Measurements from ENCODE around the gene PSENEN.
"Not testable (repeated sequence)": the region's sequence is repeated elsewhere in the genome, so short reads cannot be mapped to it uniquely, and the experiment has no call there.

The PSENEN gene

GRCh38 chr19:35717665-35718344 is 27.6 kb upstream of the PSENEN start, which contains the start of gene KMT2B:
TSS of gene KMT2B (plus strand) at chr19:35718003. CDS start at chr19:35718019, 16 bp downstream.
- Histone ChIP-seq H3K4me1 (peaks cover 40% of the 10 kb centered on the region), H3K9ac (peak within 1 kb of the TSS; percentile 95), H3K9me3 (no peaks in the 10 kb centered on the region), H4K20me1 (peaks cover 47% of the 10 kb centered on the region), H3K4me2 (peak within 1 kb of the TSS; percentile 97), H3K27me3 (0 out of 2 replicates have a peak, but pooled peaks cover 3% of the 10 kb centered on the region), H3K27ac (peak within 1 kb of the TSS; percentile 95), H3K4me3 (peak within 1 kb of the TSS; percentile 76), H3K36me3 (peaks cover 34% of the 10 kb centered on the region)
- TF ChIP-seq Cebpa-rat (IDR thresholded peaks at IDR 0.05), result no peak

- Histone ChIP-seq H3K36me3 (peaks cover 41% of the 10 kb centered on the region), H4K20me1 (peaks cover 54% of the 10 kb centered on the region), H3K4me2 (peak overlapping the region; percentile 89), H3K27me3 (0 out of 2 replicates have a peak, but pooled peaks cover 3% of the 10 kb centered on the region), H3K27ac (peak overlapping the region; percentile 95), H3K9me3 (no peaks in the 10 kb centered on the region), H3K9ac (peak overlapping the region; percentile 95), H3K4me3 (peak overlapping the region; percentile 76), H3K4me1 (peaks cover 33% of the 10 kb centered on the region)
- no peak for TF ChIP-seq Cebpa-rat (IDR thresholded peaks at IDR 0.05)
Observed at GRCh38 chr19:35718345-35719041, 27.0 kb upstream of the PSENEN start.

- Histone ChIP-seq H3K36me3 (peaks cover 52% of the 10 kb centered on the region), H3K4me3 (peak overlapping the region; percentile 76), H4K20me1 (peaks cover 62% of the 10 kb centered on the region), H3K27ac (peak overlapping the region; percentile 95; the same call in 1 of the 2 replicates), H3K9me3 (no peaks in the 10 kb centered on the region), H3K4me2 (peak overlapping the region; percentile 89), H3K9ac (peak overlapping the region; percentile 95), H3K27me3 (no peaks in the 10 kb centered on the region), H3K4me1 (peaks cover 32% of the 10 kb centered on the region)
- no peak for TF ChIP-seq Cebpa-rat (IDR thresholded peaks at IDR 0.05)
Observed at GRCh38 chr19:35719402-35720162, 25.9 kb upstream of the PSENEN start.

DNA sequence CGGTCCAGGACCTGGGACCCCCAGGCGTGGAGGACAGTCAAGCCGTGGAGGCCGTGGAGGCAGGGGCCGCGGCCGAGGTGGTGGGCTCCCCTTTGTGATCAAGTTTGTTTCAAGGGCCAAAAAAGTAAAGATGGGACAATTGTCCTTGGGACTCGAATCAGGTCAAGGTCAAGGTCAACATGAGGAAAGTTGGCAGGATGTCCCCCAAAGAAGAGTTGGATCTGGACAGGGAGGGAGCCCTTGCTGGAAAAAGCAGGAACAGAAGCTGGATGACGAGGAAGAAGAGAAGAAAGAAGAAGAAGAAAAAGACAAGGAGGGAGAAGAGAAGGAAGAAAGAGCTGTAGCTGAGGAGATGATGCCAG is 25.3 kb upstream of the PSENEN start:
- peaks cover 65% of the 10 kb centered on the region for H4K20me1 ChIP-seq
- H3K27me3 ChIP-seq, result no peaks in the 10 kb centered on the region
- H3K27ac ChIP-seq, result no peak overlapping the region
- peaks cover 26% of the 10 kb centered on the region for H3K4me1 ChIP-seq
- no peak for TF ChIP-seq Cebpa-rat (IDR thresholded peaks at IDR 0.05)
- H3K36me3 ChIP-seq, result peaks cover 58% of the 10 kb centered on the region
- no peak overlapping the region for H3K4me3 ChIP-seq
- no peak overlapping the region for H3K4me2 ChIP-seq
- no peaks in the 10 kb centered on the region for H3K9me3 ChIP-seq
- H3K9ac ChIP-seq, result peak overlapping the region; percentile 95

DNA sequence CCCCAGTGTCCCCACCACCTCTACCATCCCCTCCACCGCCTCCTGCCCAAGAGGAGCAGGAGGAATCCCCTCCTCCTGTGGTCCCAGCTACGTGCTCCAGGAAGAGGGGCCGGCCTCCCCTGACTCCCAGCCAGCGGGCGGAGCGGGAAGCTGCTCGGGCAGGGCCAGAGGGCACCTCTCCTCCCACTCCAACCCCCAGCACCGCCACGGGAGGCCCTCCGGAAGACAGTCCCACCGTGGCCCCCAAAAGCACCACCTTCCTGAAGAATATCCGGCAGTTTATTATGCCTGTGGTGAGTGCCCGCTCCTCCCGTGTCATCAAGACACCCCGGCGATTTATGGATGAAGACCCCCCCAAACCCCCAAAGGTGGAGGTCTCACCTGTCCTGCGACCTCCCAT is 24.8 kb upstream of the PSENEN start:
- Histone ChIP-seq H3K9ac (no peak overlapping the region), H3K27me3 (no peaks in the 10 kb centered on the region), H3K4me2 (no peak overlapping the region), H3K27ac (no peak overlapping the region), H3K9me3 (no peaks in the 10 kb centered on the region), H4K20me1 (peaks cover 67% of the 10 kb centered on the region), H3K4me3 (no peak overlapping the region), H3K4me1 (peaks cover 21% of the 10 kb centered on the region), H3K36me3 (peaks cover 63% of the 10 kb centered on the region)
- TF ChIP-seq Cebpa-rat (IDR thresholded peaks at IDR 0.05), result no peak

DNA sequence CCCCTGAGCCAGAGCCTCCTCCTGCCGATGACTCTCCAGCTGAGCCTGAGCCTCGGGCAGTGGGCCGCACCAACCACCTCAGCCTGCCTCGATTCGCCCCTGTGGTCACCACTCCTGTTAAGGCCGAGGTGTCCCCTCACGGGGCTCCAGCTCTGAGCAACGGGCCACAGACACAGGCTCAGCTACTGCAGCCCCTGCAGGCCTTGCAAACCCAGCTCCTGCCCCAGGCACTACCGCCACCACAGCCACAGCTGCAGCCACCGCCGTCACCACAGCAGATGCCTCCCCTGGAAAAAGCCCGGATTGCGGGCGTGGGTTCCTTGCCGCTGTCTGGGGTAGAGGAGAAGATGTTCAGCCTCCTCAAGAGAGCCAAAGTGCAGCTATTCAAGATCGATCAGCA is 24.1 kb upstream of the PSENEN start:
- no peak overlapping the region for H3K4me2 ChIP-seq
- TF ChIP-seq Cebpa-rat (IDR thresholded peaks at IDR 0.05), result no peak
- H3K9ac ChIP-seq, result no peak overlapping the region
- no peaks in the 10 kb centered on the region for H3K27me3 ChIP-seq
- H4K20me1 ChIP-seq, result peaks cover 67% of the 10 kb centered on the region
- peaks cover 14% of the 10 kb centered on the region for H3K4me1 ChIP-seq
- H3K4me3 ChIP-seq, result no peak overlapping the region
- peaks cover 70% of the 10 kb centered on the region for H3K36me3 ChIP-seq
- H3K27ac ChIP-seq, result no peak overlapping the region
- no peaks in the 10 kb centered on the region for H3K9me3 ChIP-seq

- peaks cover 72% of the 10 kb centered on the region for H4K20me1 ChIP-seq
Observed at GRCh38 chr19:35722461-35722860, 23.0 kb upstream of the PSENEN start.

DNA sequence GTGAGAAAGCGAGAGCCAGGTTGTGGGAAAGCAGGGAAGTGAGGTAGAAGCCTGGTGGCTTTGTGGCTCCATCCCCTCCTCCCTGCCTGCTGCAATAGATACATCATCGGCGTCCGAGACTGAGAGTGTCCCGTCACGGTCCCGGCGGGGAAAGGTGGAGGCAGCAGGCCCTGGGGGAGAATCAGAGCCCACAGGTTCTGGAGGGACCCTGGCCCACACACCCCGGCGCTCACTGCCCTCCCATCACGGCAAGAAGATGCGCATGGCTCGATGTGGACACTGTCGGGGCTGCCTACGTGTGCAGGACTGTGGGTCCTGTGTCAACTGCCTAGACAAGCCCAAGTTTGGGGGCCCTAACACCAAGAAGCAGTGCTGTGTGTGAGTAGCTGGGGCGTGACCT is 22.6 kb upstream of the PSENEN start:
- H3K4me3 ChIP-seq, result no peak overlapping the region
- no peak for TF ChIP-seq Cebpa-rat (IDR thresholded peaks at IDR 0.05)
- peaks cover 76% of the 10 kb centered on the region for H4K20me1 ChIP-seq
- no peaks in the 10 kb centered on the region for H3K9me3 ChIP-seq
- no peaks in the 10 kb centered on the region for H3K27me3 ChIP-seq
- no peak overlapping the region for H3K4me2 ChIP-seq
- H3K9ac ChIP-seq, result no peak overlapping the region
- no peak overlapping the region for H3K27ac ChIP-seq
- H3K36me3 ChIP-seq, result peaks cover 85% of the 10 kb centered on the region
- peaks cover 14% of the 10 kb centered on the region for H3K4me1 ChIP-seq

More at GRCh38 chr19:35722461-35722860, 23.0 kb upstream of the PSENEN start:
- Histone ChIP-seq H3K9ac (no peak overlapping the region), H3K27me3 (no peaks in the 10 kb centered on the region), H3K36me3 (peaks cover 81% of the 10 kb centered on the region), H3K4me3 (no peak overlapping the region), H3K4me1 (peaks cover 14% of the 10 kb centered on the region), H3K4me2 (no peak overlapping the region), H3K9me3 (no peaks in the 10 kb centered on the region), H3K27ac (no peak overlapping the region)
- no peak for TF ChIP-seq Cebpa-rat (IDR thresholded peaks at IDR 0.05)

DNA sequence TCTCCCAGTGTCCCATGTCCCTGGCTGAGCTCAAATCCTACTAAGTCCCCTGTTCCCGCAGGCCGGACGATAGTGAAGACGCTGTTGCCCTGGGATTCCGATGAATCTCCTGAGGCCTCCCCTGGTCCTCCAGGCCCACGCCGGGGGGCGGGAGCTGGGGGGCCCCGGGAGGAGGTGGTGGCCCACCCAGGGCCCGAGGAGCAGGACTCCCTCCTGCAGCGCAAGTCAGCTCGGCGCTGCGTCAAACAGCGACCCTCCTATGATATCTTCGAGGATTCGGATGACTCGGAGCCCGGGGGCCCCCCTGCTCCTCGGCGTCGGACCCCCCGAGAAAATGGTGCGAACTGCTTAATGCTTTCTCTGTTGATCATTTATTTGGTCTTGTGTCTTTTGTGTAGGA is 21.8 kb upstream of the PSENEN start:
- no peak for TF ChIP-seq Cebpa-rat (IDR thresholded peaks at IDR 0.05)
- no peak overlapping the region for H3K9ac ChIP-seq
- H4K20me1 ChIP-seq, result peaks cover 79% of the 10 kb centered on the region
- H3K27ac ChIP-seq, result no peak overlapping the region
- H3K27me3 ChIP-seq, result no peaks in the 10 kb centered on the region
- no peak overlapping the region for H3K4me2 ChIP-seq
- H3K4me1 ChIP-seq, result peaks cover 13% of the 10 kb centered on the region
- no peaks in the 10 kb centered on the region for H3K9me3 ChIP-seq
- no peak overlapping the region for H3K4me3 ChIP-seq
- peaks cover 93% of the 10 kb centered on the region for H3K36me3 ChIP-seq

DNA sequence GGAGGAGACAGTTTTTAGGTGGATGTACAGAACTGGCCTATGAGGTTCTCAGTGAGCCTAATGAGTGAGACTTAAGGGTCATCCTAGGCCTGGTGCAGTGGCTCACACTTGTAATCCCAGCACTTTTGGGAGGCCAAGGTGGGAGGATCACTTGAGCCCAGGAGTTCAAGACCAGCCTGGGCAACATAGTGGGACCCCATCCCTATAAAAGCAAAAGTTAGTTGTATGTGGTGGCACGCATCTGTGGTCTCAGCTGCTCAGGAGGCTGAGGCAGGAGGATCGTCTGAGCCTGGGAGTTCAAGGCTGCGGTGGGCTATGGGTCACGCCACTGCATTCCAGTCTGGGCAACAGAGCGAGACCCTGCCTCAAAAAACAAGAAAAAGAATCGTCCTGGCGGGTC is 21.3 kb upstream of the PSENEN start:
- H3K4me1 ChIP-seq, H3K4me3 ChIP-seq, H3K9me3 ChIP-seq, H3K9ac ChIP-seq, H3K27ac ChIP-seq, H3K27me3 ChIP-seq, H3K4me2 ChIP-seq: not testable (repeated sequence)
- H3K36me3 ChIP-seq, result peaks cover 97% of the 10 kb centered on the region
- peaks cover 79% of the 10 kb centered on the region for H4K20me1 ChIP-seq

All from BLaER1 (cell line).